ENCODE measurements around the gene PER2. TPM values are rescaled to one million over a fixed set of nuclear protein-coding genes. Genes with fewer than 3 reads are reported as not detected.
A peak's percentile ranks its signal among the peaks of the same experiment; 100 is the strongest.

The PER2 gene
- total and polyA plus RNA-seq, 9 of the 15 experiments (the other 6 are each of a cell fraction or from before 2014, with no cell fraction given), result 1.1 to 10.3 (median 2.9) TPM

- TF ChIP-seq FOXP4 (CRISPR knock-in tag; IDR thresholded peaks at IDR 0.05; ENCODE audit: borderline replicate concordance) (no peak), PRDM10 (IDR thresholded peaks at IDR 0.05; ENCODE audit: partially characterized antibody) (no peak), ZFX (CRISPR knock-in tag; IDR thresholded peaks at IDR 0.05) (no peak), POU5F1 (IDR thresholded peaks at IDR 0.05; ENCODE audit: borderline replicate concordance, low read depth, low read length, partially characterized antibody) (no peak), ZNF3 (CRISPR knock-in tag; IDR thresholded peaks at IDR 0.05) (no peak), CGGBP1 (CRISPR knock-in tag; IDR thresholded peaks at IDR 0.05) (no peak), ZNF512 (tag; IDR thresholded peaks at IDR 0.05) (no peak), TFAP4 (CRISPR knock-in tag; IDR thresholded peaks at IDR 0.05; ENCODE audit: borderline replicate concordance) (no peak), CCAR2 (IDR thresholded peaks at IDR 0.05; ENCODE audit: low read depth, low read length) (no peak), FOS (IDR thresholded peaks at IDR 0.05; ENCODE audit: extremely low read depth, insufficient read length) (no peak), NCOA2 (IDR thresholded peaks at IDR 0.05; ENCODE audit: partially characterized antibody in 2 of 2) (no peak), KDM2B (CRISPR knock-in tag; IDR thresholded peaks at IDR 0.05) (no peak), SAP30 (IDR thresholded peaks at IDR 0.05; ENCODE audit: borderline replicate concordance, insufficient read depth, low read depth, low read length, poor library complexity, severe bottlenecking) (no peak), ZNF695 (CRISPR knock-in tag; IDR thresholded peaks at IDR 0.05) (no peak), STAG1 (CRISPR knock-in tag; IDR thresholded peaks at IDR 0.05; ENCODE audit: borderline replicate concordance) (peak; percentile 89; the same call in 1 of the 2 replicates), ZBTB17 (CRISPR knock-in tag; IDR thresholded peaks at IDR 0.05) (no peak), ZNF354B (CRISPR knock-in tag; IDR thresholded peaks at IDR 0.05) (no peak), SMC3 (conservative IDR thresholded peaks at IDR 0.05; ENCODE audit: insufficient read depth, low read depth, low read length) (peak; percentile 68)
Measured at GRCh38 chr2:238263204-238264071, 25.0 kb downstream of the PER2 start (continued).

Data from K562 (cell line).